ENCODE data around the gene ABHD4. TPM values are rescaled to one million over a fixed set of nuclear protein-coding genes. Genes with fewer than 3 reads are reported as not detected.

Gene ABHD4
- total RNA-seq, 1 donor from 2014 or later, result 11.6 TPM

- Mint-ChIP-seq H3K4me1 (peaks cover 51% of the 10 kb centered on the region), H3K27me3 (ENCODE audit: low read depth) (no peaks in the 10 kb centered on the region), H3K4me3 (no peak overlapping the region), H3K27ac (ENCODE audit: unreplicated experiment) (peak overlapping the region; percentile 72), H3K36me3 (ENCODE audit: low read depth) (no peaks in the 10 kb centered on the region), H3K9me3 (no peaks in the 10 kb centered on the region)
- no peak for DNase-seq (ENCODE audit: low read depth, low spot score)
- TF ChIP-seq, protein P1, sequence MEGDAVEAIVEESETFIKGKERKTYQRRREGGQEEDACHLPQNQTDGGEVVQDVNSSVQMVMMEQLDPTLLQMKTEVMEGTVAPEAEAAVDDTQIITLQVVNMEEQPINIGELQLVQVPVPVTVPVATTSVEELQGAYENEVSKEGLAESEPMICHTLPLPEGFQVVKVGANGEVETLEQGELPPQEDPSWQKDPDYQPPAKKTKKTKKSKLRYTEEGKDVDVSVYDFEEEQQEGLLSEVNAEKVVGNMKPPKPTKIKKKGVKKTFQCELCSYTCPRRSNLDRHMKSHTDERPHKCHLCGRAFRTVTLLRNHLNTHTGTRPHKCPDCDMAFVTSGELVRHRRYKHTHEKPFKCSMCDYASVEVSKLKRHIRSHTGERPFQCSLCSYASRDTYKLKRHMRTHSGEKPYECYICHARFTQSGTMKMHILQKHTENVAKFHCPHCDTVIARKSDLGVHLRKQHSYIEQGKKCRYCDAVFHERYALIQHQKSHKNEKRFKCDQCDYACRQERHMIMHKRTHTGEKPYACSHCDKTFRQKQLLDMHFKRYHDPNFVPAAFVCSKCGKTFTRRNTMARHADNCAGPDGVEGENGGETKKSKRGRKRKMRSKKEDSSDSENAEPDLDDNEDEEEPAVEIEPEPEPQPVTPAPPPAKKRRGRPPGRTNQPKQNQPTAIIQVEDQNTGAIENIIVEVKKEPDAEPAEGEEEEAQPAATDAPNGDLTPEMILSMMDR (conservative IDR thresholded peaks at IDR 0.05), result no peak
Observed at GRCh38 chr14:22559041-22559440, 39.1 kb upstream of the ABHD4 start.

GRCh38 chr14:22560662-22561365 lies 37.3 kb upstream of the ABHD4 start:
- Mint-ChIP-seq H3K9me3 (no peaks in the 10 kb centered on the region), H3K27ac (ENCODE audit: unreplicated experiment) (peak overlapping the region; percentile 14), H3K4me1 (peaks cover 51% of the 10 kb centered on the region), H3K27me3 (ENCODE audit: low read depth) (no peaks in the 10 kb centered on the region), H3K36me3 (ENCODE audit: low read depth) (no peaks in the 10 kb centered on the region), H3K4me3 (no peak overlapping the region)
- TF ChIP-seq, protein P1 (conservative IDR thresholded peaks at IDR 0.05), result no peak
- DNase-seq (ENCODE audit: low read depth, low spot score), result no peak

DNA sequence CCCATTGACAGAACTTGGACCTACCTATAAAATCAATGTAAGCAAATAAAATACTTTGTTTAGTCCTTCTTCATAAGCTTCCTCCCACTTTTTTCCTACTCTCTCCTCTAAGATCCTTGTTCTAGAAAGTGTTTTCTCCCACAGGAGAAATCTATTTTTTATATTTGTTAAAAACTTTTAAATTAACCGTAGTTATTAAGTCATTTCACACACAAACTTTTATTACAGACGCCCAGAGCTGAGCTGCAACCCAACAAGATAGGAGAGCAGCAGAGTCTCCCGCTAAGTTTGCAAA lies 36.8 kb upstream of the ABHD4 start:
- Mint-ChIP-seq H3K36me3 (ENCODE audit: low read depth) (no peaks in the 10 kb centered on the region), H3K9me3 (no peaks in the 10 kb centered on the region), H3K27me3 (ENCODE audit: low read depth) (no peaks in the 10 kb centered on the region), H3K27ac (ENCODE audit: unreplicated experiment) (no peak overlapping the region), H3K4me3 (peak overlapping the region; percentile 50), H3K4me1 (peaks cover 46% of the 10 kb centered on the region)
- TF ChIP-seq, protein P1 (conservative IDR thresholded peaks at IDR 0.05), result no peak
- DNase-seq (ENCODE audit: low read depth, low spot score), result no peak

GRCh38 chr14:22561661-22562579 lies 36.2 kb upstream of the ABHD4 start:
- Mint-ChIP-seq H3K36me3 (ENCODE audit: low read depth) (no peaks in the 10 kb centered on the region), H3K4me1 (peaks cover 43% of the 10 kb centered on the region), H3K27me3 (ENCODE audit: low read depth) (no peaks in the 10 kb centered on the region), H3K27ac (ENCODE audit: unreplicated experiment) (no peak overlapping the region), H3K9me3 (no peaks in the 10 kb centered on the region), H3K4me3 (peak overlapping the region; percentile 50)
- DNase-seq (ENCODE audit: low read depth, low spot score), result no peak
- TF ChIP-seq, protein P1 (conservative IDR thresholded peaks at IDR 0.05), result no peak

DNA sequence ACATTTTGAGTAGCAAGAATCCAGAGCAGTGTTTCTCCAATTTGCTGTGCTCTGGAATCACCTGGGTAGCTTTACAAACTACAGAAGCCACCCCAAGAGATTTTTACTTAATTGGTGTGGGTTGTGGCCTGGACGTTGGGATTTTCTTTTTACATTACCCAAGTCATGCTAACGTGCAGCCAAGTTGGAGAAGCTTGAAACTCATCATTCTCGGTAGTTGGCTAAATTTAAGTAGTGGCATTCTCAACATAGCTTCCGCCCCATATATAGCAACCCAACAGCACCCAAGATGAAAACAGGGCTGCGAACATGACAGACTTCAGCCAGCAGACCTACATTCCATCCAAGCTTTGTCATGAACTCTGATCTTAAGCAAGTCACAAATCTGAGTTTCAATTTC lies 34.1 kb upstream of the ABHD4 start:
- Mint-ChIP-seq H3K9me3 (no peaks in the 10 kb centered on the region), H3K27ac (ENCODE audit: unreplicated experiment) (no peak overlapping the region), H3K4me3 (no peak overlapping the region), H3K4me1 (peaks cover 27% of the 10 kb centered on the region), H3K36me3 (ENCODE audit: low read depth) (no peaks in the 10 kb centered on the region), H3K27me3 (ENCODE audit: low read depth) (no peaks in the 10 kb centered on the region)
- DNase-seq (ENCODE audit: low read depth, low spot score), result no peak
- TF ChIP-seq, protein P1 (conservative IDR thresholded peaks at IDR 0.05), result no peak
